ENCODE results near the gene BCAS3.

Gene BCAS3

DNA sequence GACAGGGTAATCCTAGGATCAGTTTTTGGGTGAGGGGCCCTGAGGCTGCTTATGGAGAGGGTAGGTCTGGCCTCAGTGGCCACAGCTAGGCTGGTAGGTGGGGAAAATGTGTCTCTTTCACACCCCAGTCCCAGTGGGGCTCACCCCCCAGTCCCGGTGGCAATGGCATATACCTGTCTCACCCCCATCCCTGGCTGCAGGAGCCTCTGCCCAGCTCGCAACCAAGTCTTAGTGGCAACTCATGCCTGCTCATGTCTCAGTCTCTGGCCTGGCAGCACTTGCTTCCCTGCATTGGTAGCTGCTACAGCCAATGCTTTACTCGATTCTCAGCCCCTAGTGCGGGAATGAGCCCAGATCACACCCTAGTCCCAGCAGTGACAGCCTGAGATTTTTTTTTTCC lies 221.5 kb downstream of the BCAS3 start:
- TF ChIP-seq, protein P1, sequence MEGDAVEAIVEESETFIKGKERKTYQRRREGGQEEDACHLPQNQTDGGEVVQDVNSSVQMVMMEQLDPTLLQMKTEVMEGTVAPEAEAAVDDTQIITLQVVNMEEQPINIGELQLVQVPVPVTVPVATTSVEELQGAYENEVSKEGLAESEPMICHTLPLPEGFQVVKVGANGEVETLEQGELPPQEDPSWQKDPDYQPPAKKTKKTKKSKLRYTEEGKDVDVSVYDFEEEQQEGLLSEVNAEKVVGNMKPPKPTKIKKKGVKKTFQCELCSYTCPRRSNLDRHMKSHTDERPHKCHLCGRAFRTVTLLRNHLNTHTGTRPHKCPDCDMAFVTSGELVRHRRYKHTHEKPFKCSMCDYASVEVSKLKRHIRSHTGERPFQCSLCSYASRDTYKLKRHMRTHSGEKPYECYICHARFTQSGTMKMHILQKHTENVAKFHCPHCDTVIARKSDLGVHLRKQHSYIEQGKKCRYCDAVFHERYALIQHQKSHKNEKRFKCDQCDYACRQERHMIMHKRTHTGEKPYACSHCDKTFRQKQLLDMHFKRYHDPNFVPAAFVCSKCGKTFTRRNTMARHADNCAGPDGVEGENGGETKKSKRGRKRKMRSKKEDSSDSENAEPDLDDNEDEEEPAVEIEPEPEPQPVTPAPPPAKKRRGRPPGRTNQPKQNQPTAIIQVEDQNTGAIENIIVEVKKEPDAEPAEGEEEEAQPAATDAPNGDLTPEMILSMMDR (IDR thresholded peaks at IDR 0.05) = no peak
- TF ChIP-seq ZFX (IDR thresholded peaks at IDR 0.05; ENCODE audit: borderline replicate concordance) = no peak
- H3K27ac ChIP-seq = no peak overlapping the region

GRCh38 chr17:60900688-60901087 lies 223.0 kb downstream of the BCAS3 start:
- no peak overlapping the region for H3K27ac ChIP-seq
- no peak for TF ChIP-seq ZFX (IDR thresholded peaks at IDR 0.05; ENCODE audit: borderline replicate concordance)
- TF ChIP-seq, protein P1 (IDR thresholded peaks at IDR 0.05) = no peak

GRCh38 chr17:60901242-60901641 lies 223.6 kb downstream of the BCAS3 start:
- no peak for TF ChIP-seq ZFX (IDR thresholded peaks at IDR 0.05; ENCODE audit: borderline replicate concordance)
- TF ChIP-seq, protein P1 (IDR thresholded peaks at IDR 0.05) = no peak
- H3K27ac ChIP-seq = no peak overlapping the region

GRCh38 chr17:60901806-60902205 lies 224.2 kb downstream of the BCAS3 start:
- TF ChIP-seq ZFX (IDR thresholded peaks at IDR 0.05; ENCODE audit: borderline replicate concordance) = no peak
- TF ChIP-seq, protein P1 (IDR thresholded peaks at IDR 0.05) = no peak
- no peak overlapping the region for H3K27ac ChIP-seq

DNA sequence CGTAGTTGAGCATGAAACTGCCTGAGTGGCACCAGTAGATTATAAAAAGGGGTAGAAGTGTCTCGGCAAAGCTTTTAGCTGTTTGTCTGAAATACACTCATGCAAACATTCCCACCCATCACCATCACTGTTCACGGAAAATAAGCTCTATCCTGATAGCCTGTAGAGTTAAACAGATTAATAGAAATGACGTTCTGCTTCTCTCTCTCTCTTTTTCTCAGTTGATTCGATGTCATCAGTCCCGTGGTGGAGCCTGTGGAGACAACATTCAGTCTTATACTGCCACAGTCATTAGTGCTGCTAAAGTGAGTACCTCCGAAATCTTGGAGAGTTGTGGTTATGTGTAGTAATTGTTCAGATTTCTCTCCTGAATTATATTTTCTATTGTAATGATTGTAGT lies 224.7 kb downstream of the BCAS3 start:
- H3K27ac ChIP-seq = no peak overlapping the region
- TF ChIP-seq, protein P1 (IDR thresholded peaks at IDR 0.05) = no peak
- TF ChIP-seq ZFX (IDR thresholded peaks at IDR 0.05; ENCODE audit: borderline replicate concordance) = no peak

DNA sequence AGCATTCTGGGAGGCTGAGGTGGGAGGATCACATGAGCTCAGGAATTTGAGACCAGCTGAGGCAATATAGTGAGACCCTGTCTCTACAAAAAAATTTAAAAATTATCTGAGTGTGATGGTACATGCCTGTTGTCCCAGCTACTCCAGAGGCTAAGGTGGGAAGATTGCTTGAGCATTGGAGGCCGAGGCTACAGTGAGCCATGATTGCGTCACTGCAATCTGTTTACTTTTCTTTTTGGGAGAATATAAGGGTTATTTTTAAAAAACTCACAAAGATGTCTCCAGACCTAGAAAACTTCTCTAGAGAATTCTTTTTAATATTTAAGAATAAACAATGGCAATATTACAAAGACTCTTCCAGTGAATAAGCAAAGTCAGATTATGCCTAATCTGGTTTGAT lies 226.9 kb downstream of the BCAS3 start:
- no peak for TF ChIP-seq ZFX (IDR thresholded peaks at IDR 0.05; ENCODE audit: borderline replicate concordance)
- TF ChIP-seq, protein P1 (IDR thresholded peaks at IDR 0.05) = no peak

GRCh38 chr17:60905709-60906108 lies 228.1 kb downstream of the BCAS3 start:
- H3K27ac ChIP-seq = no peak overlapping the region
- TF ChIP-seq, protein P1 (IDR thresholded peaks at IDR 0.05) = no peak
- no peak for TF ChIP-seq ZFX (IDR thresholded peaks at IDR 0.05; ENCODE audit: borderline replicate concordance)

More for the DNA sequence above, 226.9 kb downstream of the BCAS3 start:
- no peak overlapping the region for H3K27ac ChIP-seq
